ENCODE data around the gene B4GALT4. TPM values are rescaled to one million over a fixed set of nuclear protein-coding genes. Genes with fewer than 3 reads are reported as not detected.

Gene B4GALT4
- total and polyA plus RNA-seq, 5 donors = 10.3 to 20.1 (median 13.5) TPM

DNA sequence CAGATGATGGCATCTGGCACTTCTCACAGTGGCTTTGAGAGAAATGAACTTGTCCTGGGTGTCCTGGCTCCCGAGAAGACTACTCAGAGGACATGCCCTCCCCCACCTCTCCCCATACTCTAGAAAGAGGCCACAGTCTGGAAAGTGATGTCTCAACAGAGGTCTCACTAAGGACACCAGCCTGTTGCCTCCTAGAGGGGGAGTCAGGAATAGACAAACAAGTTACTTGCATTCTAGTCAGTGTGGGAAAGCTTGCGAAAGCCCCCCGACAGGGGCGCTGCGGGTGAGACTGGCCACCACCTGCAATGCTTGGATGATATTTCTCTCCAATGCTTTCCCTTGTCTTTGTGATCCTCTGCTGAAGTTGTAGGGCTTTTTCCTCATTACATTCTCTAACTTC, 17.2 kb downstream of the B4GALT4 start:
- ATAC-seq = no peak

DNA sequence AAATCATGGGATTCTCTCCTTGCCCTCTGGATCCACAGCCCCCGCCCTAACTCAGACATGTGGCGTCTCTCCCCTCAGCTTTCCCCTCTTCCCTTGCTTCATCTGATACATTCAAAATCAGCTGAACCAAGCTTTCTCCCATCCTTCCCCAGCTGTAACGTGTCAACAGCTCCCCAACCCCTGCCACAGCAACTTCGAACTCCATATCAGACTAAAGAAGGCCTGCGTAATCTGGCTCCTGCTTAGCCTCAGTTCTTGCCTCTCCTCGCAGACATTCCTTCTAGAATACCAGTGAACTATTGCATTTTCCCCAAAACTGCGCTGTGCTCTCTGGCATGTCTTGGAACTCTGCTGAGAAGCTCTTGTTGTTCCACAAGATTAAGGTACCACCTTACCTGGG, 18.3 kb downstream of the B4GALT4 start:
- ATAC-seq = no peak
- intact Hi-C loops (cut with DNase I) = no loop called here

More for the DNA sequence above, 17.2 kb downstream of the B4GALT4 start:
- WGBS = 93% methylated on average over 5 of the region's 5 CpGs
- no peaks in the 10 kb centered on the region for H3K4me1 ChIP-seq (ENCODE audit: control insufficient read depth, insufficient read depth, low read length)
- DNase-seq = no peak
- H3K4me3 ChIP-seq (ENCODE audit: low read length) = no peak overlapping the region
- no peaks in the 10 kb centered on the region for H3K9me3 ChIP-seq (ENCODE audit: control insufficient read depth, low read length)
- intact Hi-C loops (cut with DNase I) = no loop called here
- no peak overlapping the region for H3K27ac ChIP-seq (ENCODE audit: low read length)
- H3K27me3 ChIP-seq (ENCODE audit: control insufficient read depth, insufficient read depth) = no peaks in the 10 kb centered on the region

GRCh38 chr3:119221779-119222320, 18.8 kb downstream of the B4GALT4 start:
- ATAC-seq (no peak), DNase-seq (no peak)
- Histone ChIP-seq H3K27ac (ENCODE audit: low read length) (no peak overlapping the region), H3K9me3 (ENCODE audit: control insufficient read depth, low read length) (no peaks in the 10 kb centered on the region), H3K27me3 (ENCODE audit: control insufficient read depth, insufficient read depth) (no peaks in the 10 kb centered on the region), H3K4me1 (ENCODE audit: control insufficient read depth, insufficient read depth, low read length) (no peaks in the 10 kb centered on the region), H3K4me3 (ENCODE audit: low read length) (no peak overlapping the region)
- intact Hi-C loops (cut with DNase I) = no loop called here
- 93% methylated on average over 2 of the region's 2 CpGs for WGBS

More for the DNA sequence above, 18.3 kb downstream of the B4GALT4 start:
- Histone ChIP-seq H3K27ac (ENCODE audit: low read length) (no peak overlapping the region), H3K4me3 (ENCODE audit: low read length) (no peak overlapping the region), H3K4me1 (ENCODE audit: control insufficient read depth, insufficient read depth, low read length) (no peaks in the 10 kb centered on the region), H3K27me3 (ENCODE audit: control insufficient read depth, insufficient read depth) (no peaks in the 10 kb centered on the region), H3K9me3 (ENCODE audit: control insufficient read depth, low read length) (no peaks in the 10 kb centered on the region)
- DNase-seq = no peak
- 77% methylated on average over 7 of the region's 7 CpGs for WGBS

DNA sequence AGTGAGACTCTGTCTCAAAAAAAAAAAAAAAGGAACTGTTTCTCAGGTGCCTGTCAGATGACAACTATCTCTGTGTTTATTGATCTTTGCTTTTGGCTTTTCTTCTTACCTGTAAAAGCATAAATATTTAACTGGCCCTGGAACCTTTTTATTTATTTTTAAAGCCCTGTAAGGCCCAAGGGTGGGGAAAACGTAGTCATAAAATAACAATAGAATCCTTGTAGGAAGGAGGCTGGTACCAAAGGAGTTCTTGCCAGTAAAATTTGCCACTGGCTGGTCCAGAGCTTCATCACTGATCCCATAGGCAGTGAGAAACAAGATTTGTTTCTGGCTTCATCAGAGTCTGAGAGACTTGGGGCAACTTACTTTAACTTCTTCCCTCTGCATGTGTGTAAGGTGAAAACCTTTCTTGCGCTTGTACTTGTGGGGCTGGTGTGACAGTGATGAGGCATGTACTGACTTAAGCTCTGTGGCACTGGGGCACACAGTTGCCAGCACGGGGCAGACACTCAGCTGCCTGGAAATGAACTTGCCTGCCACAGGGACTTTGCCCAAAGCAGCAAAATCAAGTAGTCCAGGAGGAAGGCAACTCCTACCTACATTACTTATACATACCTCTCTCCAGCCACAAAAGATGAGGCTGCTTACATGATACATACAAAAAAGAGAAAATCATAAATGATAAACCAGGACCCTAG, 19.6 kb downstream of the B4GALT4 start:
- Histone ChIP-seq H3K4me1 (ENCODE audit: control insufficient read depth, insufficient read depth, low read length) (no peaks in the 10 kb centered on the region), H3K9me3 (ENCODE audit: control insufficient read depth, low read length) (no peaks in the 10 kb centered on the region), H3K4me3 (ENCODE audit: low read length) (no peak overlapping the region), H3K27me3 (ENCODE audit: control insufficient read depth, insufficient read depth) (no peaks in the 10 kb centered on the region), H3K27ac (ENCODE audit: low read length) (no peak overlapping the region)
- ATAC-seq (no peak), DNase-seq (no peak)
- WGBS = 57% methylated on average over 3 of the region's 3 CpGs
- intact Hi-C loops (cut with DNase I) = no loop called here

GRCh38 chr3:119220198-119220597, 20.5 kb downstream of the B4GALT4 start:
- H3K27ac ChIP-seq (ENCODE audit: low read length) = no peak overlapping the region
- no peaks in the 10 kb centered on the region for H3K4me1 ChIP-seq (ENCODE audit: control insufficient read depth, insufficient read depth, low read length)
- H3K27me3 ChIP-seq (ENCODE audit: control insufficient read depth, insufficient read depth) = no peaks in the 10 kb centered on the region
- DNase-seq (no peak), ATAC-seq (no peak)
- intact Hi-C loops (cut with DNase I) = no loop called here
- H3K4me3 ChIP-seq (ENCODE audit: low read length) = no peak overlapping the region
- WGBS = 91% methylated on average over 7 of the region's 7 CpGs
- H3K9me3 ChIP-seq (ENCODE audit: control insufficient read depth, low read length) = no peaks in the 10 kb centered on the region

- DNase-seq (no peak), ATAC-seq (no peak)
- Histone ChIP-seq H3K9me3 (ENCODE audit: control insufficient read depth, low read length) (no peaks in the 10 kb centered on the region), H3K4me3 (ENCODE audit: low read length) (no peak overlapping the region), H3K27me3 (ENCODE audit: control insufficient read depth, insufficient read depth) (no peaks in the 10 kb centered on the region), H3K4me1 (ENCODE audit: control insufficient read depth, insufficient read depth, low read length) (no peaks in the 10 kb centered on the region), H3K27ac (ENCODE audit: low read length) (no peak overlapping the region)
- intact Hi-C loops (cut with DNase I) = no loop called here
- WGBS = 87% methylated on average over 4 of the region's 4 CpGs
Observed at GRCh38 chr3:119219069-119219468, 21.6 kb downstream of the B4GALT4 start.

DNA sequence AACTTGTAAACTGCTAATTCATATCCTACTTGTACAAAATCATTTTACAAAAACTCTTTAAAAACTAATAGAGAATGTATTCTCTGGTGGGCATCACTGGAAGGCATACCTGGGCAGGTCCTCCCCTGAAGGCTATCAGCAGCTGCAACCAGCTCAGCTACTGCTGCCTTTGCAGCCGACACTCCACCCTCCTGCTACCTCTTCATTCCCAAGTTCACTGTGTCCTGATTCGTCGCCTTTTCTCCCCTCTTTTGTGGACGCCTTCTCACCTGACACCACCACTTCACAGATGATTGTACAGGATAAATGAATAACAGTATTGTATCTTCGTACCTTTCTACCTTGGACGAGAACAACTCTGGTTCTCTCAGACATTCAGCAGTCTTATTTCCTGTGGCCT, 28.9 kb downstream of the B4GALT4 start:
- no peak overlapping the region for H3K27ac ChIP-seq (ENCODE audit: low read length)
- intact Hi-C loops (cut with DNase I) = no loop called here
- ATAC-seq = no peak
- DNase-seq = no peak
- 84% methylated on average over 6 of the region's 6 CpGs for WGBS
- peaks cover 4% of the 10 kb centered on the region for H3K4me1 ChIP-seq (ENCODE audit: control insufficient read depth, insufficient read depth, low read length)
- no peak overlapping the region for H3K4me3 ChIP-seq (ENCODE audit: low read length)
- H3K9me3 ChIP-seq (ENCODE audit: control insufficient read depth, low read length) = no peaks in the 10 kb centered on the region
- no peaks in the 10 kb centered on the region for H3K27me3 ChIP-seq (ENCODE audit: control insufficient read depth, insufficient read depth)

GRCh38 chr3:119211193-119211592, 29.5 kb downstream of the B4GALT4 start:
- Histone ChIP-seq H3K9me3 (ENCODE audit: control insufficient read depth, low read length) (no peaks in the 10 kb centered on the region), H3K27ac (ENCODE audit: low read length) (no peak overlapping the region), H3K4me3 (ENCODE audit: low read length) (no peak overlapping the region), H3K4me1 (ENCODE audit: control insufficient read depth, insufficient read depth, low read length) (peaks cover 6% of the 10 kb centered on the region), H3K27me3 (ENCODE audit: control insufficient read depth, insufficient read depth) (no peaks in the 10 kb centered on the region)
- DNase-seq (no peak), ATAC-seq (no peak)
- 28% methylated on average over 4 of the region's 4 CpGs for WGBS
- intact Hi-C loops (cut with DNase I) = no loop called here

DNA sequence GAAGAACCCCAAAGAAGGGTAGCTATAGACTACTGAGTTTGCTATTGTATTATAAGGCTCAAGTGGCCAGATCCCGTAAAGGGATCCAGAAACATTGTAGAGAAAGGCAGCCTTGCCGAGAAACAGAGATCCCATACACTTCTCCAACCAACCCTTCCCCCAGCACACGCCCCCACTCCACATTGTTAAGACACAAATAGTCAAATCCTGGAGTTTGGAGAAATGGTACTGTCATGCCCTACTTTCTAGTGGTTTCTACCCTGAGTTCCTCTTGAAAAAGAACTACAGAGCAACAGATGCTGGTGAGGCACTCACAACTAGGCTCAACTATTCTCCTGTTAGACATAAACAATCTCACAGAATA, 33.2 kb downstream of the B4GALT4 start:
- Histone ChIP-seq H3K9me3 (ENCODE audit: control insufficient read depth, low read length) (no peaks in the 10 kb centered on the region), H3K4me1 (ENCODE audit: control insufficient read depth, insufficient read depth, low read length) (peaks cover 6% of the 10 kb centered on the region), H3K27ac (ENCODE audit: low read length) (no peak overlapping the region), H3K27me3 (ENCODE audit: control insufficient read depth, insufficient read depth) (no peaks in the 10 kb centered on the region), H3K4me3 (ENCODE audit: low read length) (no peak overlapping the region)
- ATAC-seq = no peak
- 81% methylated on average over 3 of the region's 3 CpGs for WGBS
- no peak for DNase-seq
- intact Hi-C loops (cut with DNase I) = no loop called here

DNA sequence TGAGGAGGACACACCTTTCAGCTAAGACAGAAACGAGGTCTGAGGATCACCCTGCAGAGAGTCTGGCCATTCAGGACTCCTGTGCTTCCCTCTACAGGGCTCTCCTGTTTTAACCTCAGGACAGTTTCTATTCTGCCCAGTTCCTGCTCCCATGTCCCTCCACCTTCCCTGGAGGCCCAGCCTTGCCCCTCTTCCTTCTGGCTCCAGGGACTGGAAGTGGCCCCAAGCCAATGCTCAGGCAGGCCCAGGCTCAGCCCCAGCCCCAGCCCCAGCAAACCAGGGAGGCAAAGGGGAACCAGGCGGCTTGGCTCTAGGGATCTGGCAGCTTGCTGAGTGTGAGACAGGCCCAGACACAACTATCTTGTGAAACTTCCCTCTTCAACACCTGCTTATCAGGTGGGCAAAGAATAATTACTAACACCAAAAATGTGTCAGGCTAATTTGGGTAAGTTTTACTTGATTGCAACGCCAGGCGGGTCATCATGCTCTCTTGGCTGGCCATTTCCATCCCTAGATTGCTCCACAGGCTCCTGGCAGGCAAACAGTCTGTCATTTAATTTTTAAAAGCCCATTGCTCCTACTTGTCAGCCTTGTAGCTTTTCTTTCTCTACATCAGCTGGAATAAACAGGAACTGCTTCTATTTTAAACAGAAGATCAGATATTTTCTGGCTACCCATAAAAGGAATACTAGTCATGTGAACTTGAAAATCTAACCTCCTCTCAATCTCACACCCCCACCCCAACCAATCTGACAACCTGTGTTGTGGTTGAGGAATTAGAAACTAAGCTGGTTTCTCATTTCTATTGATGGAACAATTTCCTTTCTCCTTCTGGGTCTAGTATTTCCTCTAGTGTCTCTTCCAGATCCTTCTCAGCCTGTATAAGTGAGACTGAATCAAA, 33.8 kb downstream of the B4GALT4 start:
- DNase-seq (peak; percentile 47 to 85 (median 81)), ATAC-seq (peak; percentile 84 to 92)
- WGBS = 53% methylated on average over 4 of the region's 4 CpGs
- no peaks in the 10 kb centered on the region for H3K9me3 ChIP-seq (ENCODE audit: control insufficient read depth, low read length)
- no peak overlapping the region for H3K27ac ChIP-seq (ENCODE audit: low read length)
- H3K4me3 ChIP-seq (ENCODE audit: low read length) = no peak overlapping the region
- peaks cover 6% of the 10 kb centered on the region for H3K4me1 ChIP-seq (ENCODE audit: control insufficient read depth, insufficient read depth, low read length)
- intact Hi-C loops (cut with DNase I) = no loop called here
- no peaks in the 10 kb centered on the region for H3K27me3 ChIP-seq (ENCODE audit: control insufficient read depth, insufficient read depth)

DNA sequence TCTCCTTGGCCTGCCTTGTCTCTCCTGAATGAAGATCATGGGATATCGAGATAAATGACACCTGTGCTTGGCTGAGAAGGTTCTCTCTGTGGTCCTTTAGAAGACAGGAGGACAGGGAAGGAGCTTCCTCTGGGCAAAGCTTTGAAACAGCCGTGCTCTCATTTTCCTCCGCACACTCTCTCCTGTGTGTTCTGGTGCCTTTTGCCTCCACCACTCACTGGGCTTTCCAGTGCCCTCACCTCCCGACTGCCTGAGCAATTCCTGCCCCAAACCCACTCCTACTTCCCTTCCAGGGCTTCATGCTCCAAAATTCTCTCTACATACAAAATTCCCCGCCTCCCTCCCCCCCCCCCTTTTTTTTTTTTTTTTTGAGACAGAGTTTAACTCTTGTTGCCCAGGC, 35.0 kb downstream of the B4GALT4 start:
- WGBS = 69% methylated on average over 5 of the region's 5 CpGs

More for the DNA sequence above, 35.0 kb downstream of the B4GALT4 start:
- ATAC-seq (peak in 1 of 2 donors; percentile 9), DNase-seq (no peak)
- intact Hi-C loops (cut with DNase I) = no loop called here
- H3K4me3 ChIP-seq (ENCODE audit: low read length) = no peak overlapping the region
- H3K9me3 ChIP-seq (ENCODE audit: control insufficient read depth, low read length) = no peaks in the 10 kb centered on the region
- H3K27ac ChIP-seq (ENCODE audit: low read length) = no peak overlapping the region
- peaks cover 6% of the 10 kb centered on the region for H3K4me1 ChIP-seq (ENCODE audit: control insufficient read depth, insufficient read depth, low read length)
- no peaks in the 10 kb centered on the region for H3K27me3 ChIP-seq (ENCODE audit: control insufficient read depth, insufficient read depth)
